PC-9 (cell line): ENCODE results near the gene KRT37. TPM values are rescaled to one million over a fixed set of nuclear protein-coding genes. Genes with fewer than 3 reads are reported as not detected.
A peak's percentile ranks its signal among the peaks of the same experiment; 100 is the strongest.

Experiments
- BruUV-seq: library from RNA; stranded (reverse); fragments of 400-500 nt; replicated peaks from 2 replicates; lab custom pipeline; 2021; lab: Mats Ljungman, UMichigan
- CTCF ChIA-PET: fragments of 300-600 bp; sonication (Branson Sonifier 250); formaldehyde crosslinking; loops from one replicate; lab custom pipeline; 2022; ENCODE audit warnings: antibody characterized with exemption; lab: Charles Lee
- POLR2A ChIA-PET: fragments of 300-600 bp; sonication (Branson Sonifier 250); formaldehyde crosslinking; loops from one replicate; lab custom pipeline; 2022; ENCODE audit warnings: antibody characterized with exemption; ENCODE audit not compliant: unreplicated experiment; lab: Charles Lee
- DNase-seq, 2 experiments: peaks; one replicate each; pipeline versions ENCODE4 v3.0.0 to v3.0.0-alpha.2; 2015 to 2022; ENCODE audit warnings: mixed read lengths in 1 of 2
- H2AFZ ChIP-seq: fragments of 200-600 bp; sonication (generic); 2 replicates; pipeline ENCODE4 v1.8.1; 2017; ENCODE audit warnings: antibody characterized with exemption
- H3F3A ChIP-seq: fragments of 200-600 bp; sonication (generic); 2 replicates; pipeline ENCODE4 v1.8.1; 2017; ENCODE audit warnings: antibody characterized with exemption, mild to moderate bottlenecking, low read depth; ENCODE audit not compliant: insufficient read depth
- H3K27ac ChIP-seq: fragments of 200-600 bp; sonication (generic); 2 replicates; pipeline ENCODE4 v1.6.1; 2016; ENCODE audit warnings: mixed run types
- H3K27me3 ChIP-seq: fragments of 200-600 bp; sonication (generic); 2 replicates; pipeline ENCODE4 v1.6.1; 2016; ENCODE audit warnings: low read depth, mixed run types; ENCODE audit not compliant: insufficient read depth
- H3K36me3 ChIP-seq: fragments of 200-600 bp; sonication (generic); 2 replicates; pipeline ENCODE4 v1.6.1; 2016; ENCODE audit warnings: low read depth, mixed run types
- H3K4me1 ChIP-seq: fragments of 200-600 bp; sonication (generic); replicated peaks from 2 replicates; pipeline ENCODE4 v1.6.1; 2016; ENCODE audit warnings: mixed run types; ENCODE audit not compliant: insufficient read depth
- H3K4me2 ChIP-seq: fragments of 200-600 bp; sonication (generic); 2 replicates; pipeline ENCODE4 v1.6.1; 2017; ENCODE audit warnings: mixed run types
- H3K4me3 ChIP-seq: fragments of 200-600 bp; sonication (generic); 2 replicates; pipeline ENCODE4 v1.6.1; 2016; ENCODE audit warnings: mixed run types
- H3K79me2 ChIP-seq: fragments of 200-600 bp; sonication (generic); 2 replicates; pipeline ENCODE4 v1.6.1; 2017; ENCODE audit warnings: low read depth, mixed run types
- H3K9me2 ChIP-seq: fragments of 200-600 bp; sonication (generic); 2 replicates; pipeline ENCODE4 v1.8.1; 2017; ENCODE audit warnings: mild to moderate bottlenecking; ENCODE audit not compliant: insufficient read depth
- H3K9me3 ChIP-seq: fragments of 200-600 bp; sonication (generic); 2 replicates; pipeline ENCODE4 v1.8.1; 2016; ENCODE audit warnings: low read depth; ENCODE audit not compliant: insufficient read depth
- H4K20me1 ChIP-seq: fragments of 200-600 bp; sonication (generic); 2 replicates; pipeline ENCODE4 v1.8.1; 2017; ENCODE audit not compliant: insufficient read depth
- EZH2 ChIP-seq: fragments of 200-600 bp; sonication (generic); IDR thresholded peaks from 2 replicates; pipeline ENCODE4 v1.8.0; 2017; ENCODE audit warnings: antibody characterized with exemption, low read depth
- intact Hi-C: fragments of 100-400 bp; cut with micrococcal nuclease; formaldehyde crosslinking; loops from one replicate; pipeline ENCODE4 v1.10.0; 2022; ENCODE audit not compliant: unreplicated experiment
- total RNA-seq: library from RNA; stranded (reverse); gene quantifications from 2 replicates; pipeline ENCODE4 v1.2.3, GENCODE V29; 2021
- TF ChIP-seq, protein P1 (sequence below): fragments of 200-600 bp; sonication (generic); conservative IDR thresholded peaks from 2 replicates; pipeline ENCODE4 v1.6.1; 2017; ENCODE audit warnings: mixed run types, antibody characterized with exemption, mild to moderate bottlenecking, moderate library complexity

KRT37 gene
- total RNA-seq, 1 experiment from 2014 or later: not detected

DNA sequence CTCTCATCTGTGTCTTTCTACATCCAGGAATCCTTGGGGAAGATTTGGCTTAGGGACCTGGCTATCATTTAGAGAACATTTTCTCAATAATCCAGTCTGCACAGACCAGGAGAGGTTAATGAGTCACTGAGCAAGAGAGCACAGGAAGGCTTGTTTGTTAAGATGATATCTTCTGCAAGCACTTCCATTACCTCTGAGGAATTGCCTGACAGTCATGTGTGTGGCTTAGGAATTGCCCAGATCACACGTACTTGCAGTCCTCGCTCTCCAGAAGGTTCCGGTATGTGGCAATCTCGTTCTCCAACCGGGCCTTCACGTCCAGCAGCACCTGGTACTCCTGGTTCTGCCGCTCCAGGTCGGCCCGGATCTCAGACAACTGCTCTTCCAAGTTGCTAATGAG is 3.3 kb downstream of the KRT37 start:
- TF ChIP-seq, protein P1, sequence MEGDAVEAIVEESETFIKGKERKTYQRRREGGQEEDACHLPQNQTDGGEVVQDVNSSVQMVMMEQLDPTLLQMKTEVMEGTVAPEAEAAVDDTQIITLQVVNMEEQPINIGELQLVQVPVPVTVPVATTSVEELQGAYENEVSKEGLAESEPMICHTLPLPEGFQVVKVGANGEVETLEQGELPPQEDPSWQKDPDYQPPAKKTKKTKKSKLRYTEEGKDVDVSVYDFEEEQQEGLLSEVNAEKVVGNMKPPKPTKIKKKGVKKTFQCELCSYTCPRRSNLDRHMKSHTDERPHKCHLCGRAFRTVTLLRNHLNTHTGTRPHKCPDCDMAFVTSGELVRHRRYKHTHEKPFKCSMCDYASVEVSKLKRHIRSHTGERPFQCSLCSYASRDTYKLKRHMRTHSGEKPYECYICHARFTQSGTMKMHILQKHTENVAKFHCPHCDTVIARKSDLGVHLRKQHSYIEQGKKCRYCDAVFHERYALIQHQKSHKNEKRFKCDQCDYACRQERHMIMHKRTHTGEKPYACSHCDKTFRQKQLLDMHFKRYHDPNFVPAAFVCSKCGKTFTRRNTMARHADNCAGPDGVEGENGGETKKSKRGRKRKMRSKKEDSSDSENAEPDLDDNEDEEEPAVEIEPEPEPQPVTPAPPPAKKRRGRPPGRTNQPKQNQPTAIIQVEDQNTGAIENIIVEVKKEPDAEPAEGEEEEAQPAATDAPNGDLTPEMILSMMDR: no peak
- TF ChIP-seq EZH2: no peak
- intact Hi-C loops: no loop called here
- peaks cover 33% of the 10 kb centered on the region for H3F3A ChIP-seq
- no peak overlapping the region for H2AFZ ChIP-seq
- peak in 1 of 2 experiments; percentile 78 for DNase-seq
- H4K20me1 ChIP-seq: no peaks in the 10 kb centered on the region
- peaks cover 57% of the 10 kb centered on the region for H3K4me1 ChIP-seq
- H3K27ac ChIP-seq: no peak overlapping the region
- H3K79me2 ChIP-seq: no peaks in the 10 kb centered on the region
- H3K4me2 ChIP-seq: peak overlapping the region; percentile 32
- H3K36me3 ChIP-seq: no peaks in the 10 kb centered on the region
- H3K27me3 ChIP-seq: no peaks in the 10 kb centered on the region
- H3K4me3 ChIP-seq: no peak overlapping the region
- BruUV-seq: no TSS peak
- ChIA-PET CTCF (no interaction called here), POLR2A (no interaction called here)
- no peaks in the 10 kb centered on the region for H3K9me2 ChIP-seq
- no peaks in the 10 kb centered on the region for H3K9me3 ChIP-seq

DNA sequence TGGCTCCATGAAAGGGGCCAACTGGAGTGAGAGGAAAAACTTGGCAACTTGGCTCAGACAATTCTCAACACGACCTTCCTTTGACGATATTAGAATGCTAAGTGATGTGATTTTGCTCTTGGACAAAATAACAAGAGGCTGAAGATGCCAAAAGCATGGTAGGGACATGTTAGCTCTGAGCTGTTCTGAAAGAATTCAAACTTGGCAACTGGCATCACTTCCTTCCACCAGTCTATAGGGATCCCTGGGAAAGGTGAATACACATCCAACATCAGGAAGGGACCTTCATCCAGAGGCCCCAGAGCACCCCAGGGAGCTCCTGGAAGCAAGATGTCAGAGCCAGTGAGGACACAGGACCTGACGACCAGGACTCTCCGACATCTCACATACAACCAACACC is 4.3 kb downstream of the KRT37 start:
- no peak overlapping the region for H3K27ac ChIP-seq
- peaks cover 35% of the 10 kb centered on the region for H3F3A ChIP-seq
- H3K9me3 ChIP-seq: no peaks in the 10 kb centered on the region
- BruUV-seq: no TSS peak
- no peaks in the 10 kb centered on the region for H3K27me3 ChIP-seq
- POLR2A ChIA-PET: interaction anchor here (0.6 kb wide), 1 partner anchor 234 kb away, joined by 4 read pairs; no protein-coding TSS in a partner anchor
- no peaks in the 10 kb centered on the region for H3K79me2 ChIP-seq
- H4K20me1 ChIP-seq: no peaks in the 10 kb centered on the region
- no peak overlapping the region for H2AFZ ChIP-seq
- TF ChIP-seq, protein P1: no peak
- no peak for TF ChIP-seq EZH2
- H3K4me1 ChIP-seq: peaks cover 67% of the 10 kb centered on the region
- peak overlapping the region; percentile 32; the same call in 1 of the 2 replicates for H3K4me2 ChIP-seq
- intact Hi-C loops: no loop called here
- DNase-seq: no peak
- CTCF ChIA-PET: no interaction called here
- H3K9me2 ChIP-seq: no peaks in the 10 kb centered on the region
- H3K36me3 ChIP-seq: no peaks in the 10 kb centered on the region
- no peak overlapping the region for H3K4me3 ChIP-seq

DNA sequence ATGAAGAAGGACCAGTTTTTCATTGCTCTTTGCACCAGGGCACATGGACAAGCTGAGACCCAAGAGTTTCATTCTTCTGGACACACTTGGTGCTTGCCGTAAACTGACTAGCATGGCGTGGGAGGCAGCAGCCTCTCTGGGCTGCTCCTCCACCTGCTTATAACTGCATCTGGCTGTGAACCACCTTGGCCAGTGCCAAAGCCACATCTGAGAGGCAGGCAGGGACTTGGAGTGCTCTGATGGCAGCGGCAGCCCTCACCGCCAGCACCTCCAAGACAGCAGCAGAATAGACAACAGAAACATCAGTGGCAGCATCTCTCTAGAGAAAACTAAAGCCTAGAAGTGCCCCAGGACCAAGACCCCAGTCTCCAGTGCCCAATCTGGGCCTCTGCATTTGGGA is 4.7 kb downstream of the KRT37 start:
- Histone ChIP-seq H3F3A (peaks cover 35% of the 10 kb centered on the region), H4K20me1 (no peaks in the 10 kb centered on the region), H3K9me3 (no peaks in the 10 kb centered on the region), H3K27me3 (no peaks in the 10 kb centered on the region), H3K27ac (0 out of 2 replicates have a peak overlapping the region, but pooled peaks have one; percentile 89), H3K36me3 (no peaks in the 10 kb centered on the region), H3K9me2 (no peaks in the 10 kb centered on the region), H3K4me1 (peaks cover 69% of the 10 kb centered on the region), H3K4me3 (no peak overlapping the region), H2AFZ (no peak overlapping the region), H3K4me2 (0 out of 2 replicates have a peak overlapping the region, but pooled peaks have one; percentile 65), H3K79me2 (no peaks in the 10 kb centered on the region)
- CTCF ChIA-PET: interaction anchor here (0.9 to 1.0 kb wide), 2 partner anchors 78 to 513 kb away, joined by 3 read pairs; no protein-coding TSS in a partner anchor
- intact Hi-C loops: loop anchor here (5.0 kb wide), 2 partner anchors 248 to 512 kb away; no protein-coding TSS in a partner anchor
- no TSS peak for BruUV-seq
- POLR2A ChIA-PET: interaction anchor here (0.6 kb wide), 1 partner anchor 235 kb away, joined by 4 read pairs; no protein-coding TSS in a partner anchor
- DNase-seq: no peak
- TF ChIP-seq EZH2: no peak
- TF ChIP-seq, protein P1: no peak
